ENCODE results near the gene ATF4.

DNA sequence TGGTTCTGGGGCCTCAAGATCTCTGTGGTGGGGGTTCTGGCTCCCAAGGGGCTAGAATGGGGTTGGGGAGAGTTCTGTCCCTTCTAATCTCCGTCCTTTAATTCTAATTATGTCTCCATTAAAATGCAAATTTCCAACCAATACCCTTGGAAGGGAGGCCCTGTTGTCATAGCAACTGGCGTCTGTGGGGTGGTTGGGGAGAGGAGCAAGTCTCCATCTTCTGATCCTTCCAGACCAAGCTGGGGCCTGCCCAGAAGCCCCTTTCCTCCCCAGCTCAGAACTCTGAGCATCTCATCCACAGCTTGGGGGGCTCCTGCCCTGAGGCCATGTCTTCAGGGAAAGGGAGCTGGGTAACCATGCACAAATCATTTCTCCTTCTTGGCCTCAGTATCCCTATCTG is 17.6 kb downstream of the ATF4 start:
- TF ChIP-seq FOXM1 (IDR thresholded peaks at IDR 0.05; ENCODE audit: borderline replicate concordance) (no peak), SP1 (IDR thresholded peaks at IDR 0.05) (no peak), LEF1 (IDR thresholded peaks at IDR 0.05; ENCODE audit: borderline replicate concordance) (no peak), BHLHE40 (IDR thresholded peaks at IDR 0.05; ENCODE audit: borderline replicate concordance) (no peak), FOXA1 (IDR thresholded peaks at IDR 0.05) (no peak), FOXK2 (IDR thresholded peaks at IDR 0.05) (no peak), SUZ12 (IDR thresholded peaks at IDR 0.05) (no peak), ZNF384 (IDR thresholded peaks at IDR 0.05) (no peak), ARNT (IDR thresholded peaks at IDR 0.05) (no peak), TARDBP (IDR thresholded peaks at IDR 0.05) (no peak)
- TF ChIP-seq, protein P1, sequence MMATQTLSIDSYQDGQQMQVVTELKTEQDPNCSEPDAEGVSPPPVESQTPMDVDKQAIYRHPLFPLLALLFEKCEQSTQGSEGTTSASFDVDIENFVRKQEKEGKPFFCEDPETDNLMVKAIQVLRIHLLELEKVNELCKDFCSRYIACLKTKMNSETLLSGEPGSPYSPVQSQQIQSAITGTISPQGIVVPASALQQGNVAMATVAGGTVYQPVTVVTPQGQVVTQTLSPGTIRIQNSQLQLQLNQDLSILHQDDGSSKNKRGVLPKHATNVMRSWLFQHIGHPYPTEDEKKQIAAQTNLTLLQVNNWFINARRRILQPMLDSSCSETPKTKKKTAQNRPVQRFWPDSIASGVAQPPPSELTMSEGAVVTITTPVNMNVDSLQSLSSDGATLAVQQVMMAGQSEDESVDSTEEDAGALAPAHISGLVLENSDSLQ (IDR thresholded peaks at IDR 0.05) = no peak
